GM19324 (cell line): ENCODE measurements around the gene TFDP1.

Experiments used
- ATAC-seq: cut with Tn5 transposase; IDR thresholded peaks from one replicate; pipeline ENCODE4 v1.9.1; 2021; ENCODE audit warnings: mild to moderate bottlenecking, moderate library complexity; ENCODE audit not compliant: unreplicated experiment, low FRiP score

TFDP1 gene

DNA sequence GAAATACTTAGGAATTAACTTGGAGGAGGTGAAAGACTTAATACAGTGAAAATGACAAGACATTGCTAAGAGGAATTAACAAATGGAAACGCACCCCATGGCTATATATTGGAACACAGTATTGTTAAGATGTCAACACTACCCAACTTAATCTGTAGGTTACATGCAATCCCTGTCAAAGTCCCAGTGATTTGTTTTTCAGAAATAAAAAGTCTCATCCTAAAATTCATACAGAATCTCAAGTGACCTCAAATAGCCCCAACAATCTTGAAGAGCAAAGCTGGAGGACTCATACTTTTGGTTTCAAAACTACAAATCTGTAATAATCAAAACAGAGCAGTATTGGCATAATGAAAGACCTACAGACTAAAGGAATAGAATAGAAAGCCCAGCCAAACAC is 60.2 kb downstream of the TFDP1 start:
- ATAC-seq, result no peak

GRCh38 chr13:113645329-113645728 is 60.8 kb downstream of the TFDP1 start:
- ATAC-seq, result no peak

DNA sequence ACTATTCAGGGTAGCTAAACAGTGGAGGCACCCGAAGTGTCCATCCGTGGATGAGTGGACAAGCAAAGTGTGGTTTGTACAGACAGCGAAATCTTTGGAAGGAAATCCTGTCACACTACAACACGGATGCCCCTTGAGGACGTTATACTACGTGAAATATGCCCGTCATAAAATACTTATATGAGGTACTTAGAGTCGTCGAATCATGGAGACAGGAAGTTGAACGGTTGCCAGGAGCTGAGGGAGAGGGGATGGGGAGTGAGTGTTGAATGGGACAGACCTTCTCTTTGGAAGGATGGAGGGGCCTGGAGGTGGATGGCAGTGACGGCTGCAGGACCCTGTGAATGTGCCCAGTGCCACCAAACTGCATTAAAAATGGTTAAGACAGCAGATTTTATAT is 61.8 kb downstream of the TFDP1 start:
- ATAC-seq, result no peak

DNA sequence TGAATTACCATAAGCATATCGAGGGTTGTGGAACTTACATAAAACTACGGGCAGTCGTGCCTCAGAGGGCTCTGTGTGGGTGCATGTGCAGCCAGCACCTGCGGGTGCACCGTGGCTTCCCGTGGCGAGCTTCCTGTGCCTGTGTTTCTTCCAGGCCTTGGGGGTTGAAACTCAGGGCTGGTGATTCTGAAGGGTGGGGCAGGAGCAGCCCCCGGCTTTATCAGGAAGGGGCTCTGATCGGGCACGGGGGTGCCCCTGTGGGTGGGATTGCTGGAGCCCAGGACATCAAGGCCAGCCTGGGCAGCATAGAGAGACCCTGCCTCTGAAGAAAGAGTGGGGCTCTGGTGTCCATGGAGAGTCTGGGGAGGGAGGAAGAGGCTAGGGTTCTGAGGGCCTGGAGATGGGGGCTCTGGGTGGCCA is 62.4 kb downstream of the TFDP1 start:
- ATAC-seq, result no peak

DNA sequence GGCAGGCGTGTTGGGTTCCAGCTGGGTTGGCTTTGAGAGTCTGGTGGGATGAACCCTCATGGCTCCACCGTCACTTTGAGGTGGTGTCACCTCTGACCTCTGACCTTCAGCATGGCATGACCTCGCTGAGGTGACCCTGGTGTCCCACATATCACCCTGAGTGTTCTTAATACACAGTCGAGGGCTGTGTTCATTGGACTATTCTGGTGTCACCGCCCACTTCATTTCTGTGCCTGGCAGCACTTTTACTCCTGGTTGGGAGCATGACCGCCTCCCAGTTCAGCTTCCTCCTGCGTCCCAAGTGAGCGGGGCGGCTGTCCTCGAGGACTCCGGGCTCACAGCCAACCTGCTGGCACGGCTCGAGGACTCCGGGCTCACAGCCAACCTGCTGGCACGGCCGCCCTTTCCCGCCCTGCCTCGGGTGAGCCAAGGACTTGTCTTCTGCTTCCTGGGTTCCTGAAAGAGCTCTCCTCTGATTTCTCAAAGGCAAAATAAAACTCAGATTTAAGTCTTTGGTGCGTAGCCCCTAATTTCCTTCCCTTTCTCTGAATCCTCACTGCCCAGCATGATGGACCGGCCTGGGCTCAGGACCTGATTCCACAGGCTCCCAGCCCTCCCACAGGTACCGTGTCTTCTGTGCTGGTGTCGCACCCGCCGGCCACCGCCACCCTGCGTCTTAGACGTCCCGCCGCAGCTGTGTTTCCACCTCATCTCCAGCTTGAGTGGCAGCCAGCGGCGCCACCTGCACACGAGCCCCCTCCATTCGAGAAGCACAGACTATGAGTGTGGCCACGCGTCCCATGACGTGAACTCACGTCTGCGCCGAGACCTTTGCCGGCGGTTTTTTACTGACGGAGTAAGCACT is 63.0 kb downstream of the TFDP1 start:
- ATAC-seq, result no peak

GRCh38 chr13:113648216-113648610 is 63.7 kb downstream of the TFDP1 start:
- no peak for ATAC-seq

DNA sequence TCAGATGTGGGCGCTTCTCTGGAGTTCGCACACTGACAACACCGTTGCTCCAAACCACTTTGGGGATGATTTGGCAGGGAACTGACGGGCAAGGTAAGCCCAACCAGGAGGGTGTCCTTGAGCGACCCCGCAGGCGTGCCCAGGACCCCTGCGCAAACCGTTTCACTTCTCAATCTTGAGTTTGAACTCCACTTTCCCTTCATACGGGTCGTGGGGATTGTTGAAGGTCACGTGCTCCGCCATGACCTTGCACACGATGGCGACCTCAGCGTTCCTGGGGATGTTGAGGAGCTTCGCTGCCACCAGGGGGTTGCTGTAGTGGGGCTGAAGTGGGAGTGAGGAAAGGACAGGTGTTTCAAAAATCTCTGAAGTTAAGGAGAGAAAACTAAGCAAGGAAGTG is 64.7 kb downstream of the TFDP1 start:
- no peak for ATAC-seq

DNA sequence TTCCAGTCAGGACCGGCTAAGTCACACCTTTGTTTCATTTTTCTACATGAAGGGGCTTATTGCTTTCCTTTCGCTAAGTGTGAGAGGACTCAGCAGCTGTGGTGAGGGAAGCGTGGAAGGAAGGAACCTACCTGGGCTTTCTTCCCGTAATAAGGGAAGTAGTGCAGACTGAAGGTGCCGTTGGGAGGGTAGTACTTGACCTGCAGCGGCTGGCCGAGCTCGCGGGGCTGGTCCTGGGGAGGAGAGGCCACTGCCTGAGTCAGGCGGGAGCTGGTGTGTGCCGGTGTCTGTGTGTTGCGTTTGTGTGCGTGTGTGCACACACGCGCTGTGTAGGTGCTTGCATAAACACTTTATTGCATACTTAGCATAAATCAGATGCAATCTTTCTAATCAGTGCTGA is 65.7 kb downstream of the TFDP1 start:
- no peak for ATAC-seq

DNA sequence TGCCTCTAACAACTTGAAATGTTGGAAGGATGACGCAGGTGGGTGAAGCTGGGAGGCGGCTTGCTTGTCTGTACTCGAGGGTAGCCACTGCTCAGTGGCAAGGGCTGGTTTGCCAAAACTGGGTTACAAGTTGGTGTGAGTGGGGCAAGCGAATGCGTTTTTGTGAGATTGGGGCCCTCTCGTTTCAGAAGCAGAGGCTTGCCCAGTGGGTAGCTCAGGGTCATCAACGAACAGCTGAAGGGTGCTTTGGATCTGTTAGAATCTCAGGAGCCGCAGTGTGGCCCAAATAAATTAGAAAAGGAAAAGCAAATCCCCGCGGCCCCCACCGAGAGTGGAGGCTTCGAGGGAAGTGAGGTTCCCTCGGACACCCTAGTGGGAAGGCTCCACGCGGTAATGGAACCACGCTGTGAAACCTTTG is 66.2 kb downstream of the TFDP1 start:
- no peak for ATAC-seq

GRCh38 chr13:113651511-113652403 is 67.2 kb downstream of the TFDP1 start:
- no peak for ATAC-seq

DNA sequence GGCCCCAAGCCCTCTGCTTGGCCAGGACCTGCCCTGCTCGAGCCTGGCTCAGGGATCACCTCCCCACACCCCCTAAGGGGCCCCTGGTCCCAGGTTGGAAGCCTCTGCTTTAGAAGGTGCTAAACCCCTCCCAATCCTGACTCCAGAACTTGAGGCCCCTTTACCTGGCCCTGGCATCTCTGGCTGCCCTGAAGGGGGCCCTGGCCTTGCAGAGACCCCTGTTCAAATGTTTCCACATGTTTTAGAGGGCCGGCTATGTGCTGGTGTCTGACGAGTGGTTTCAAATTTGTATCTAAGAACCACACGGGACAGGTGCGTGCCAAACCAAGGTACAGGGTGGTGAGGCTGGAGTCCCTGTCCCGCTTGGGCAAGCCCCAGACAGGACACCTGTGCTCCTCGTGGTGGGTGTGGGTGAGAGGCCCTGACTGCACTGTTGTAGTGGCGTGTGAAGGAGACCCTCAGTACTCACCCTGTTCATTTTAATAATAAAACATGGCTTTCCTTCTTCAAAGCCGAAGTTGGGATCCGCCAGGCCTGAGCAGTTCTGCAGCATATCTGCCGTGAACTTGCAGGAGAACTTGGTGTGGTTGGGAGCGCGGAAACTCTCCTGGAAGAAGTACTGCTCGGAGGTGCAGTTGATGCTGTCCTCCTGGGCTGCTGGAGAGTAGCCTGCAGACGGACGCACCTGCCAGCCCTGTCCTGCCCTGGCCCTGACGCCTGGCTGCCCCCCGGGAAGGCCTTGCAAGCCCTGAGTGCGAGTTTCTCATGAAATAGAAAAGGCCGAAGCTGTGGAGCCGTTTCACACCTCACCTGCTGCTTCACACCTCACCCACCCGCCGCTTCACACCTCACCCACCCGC is 68.1 kb downstream of the TFDP1 start:
- no peak for ATAC-seq

DNA sequence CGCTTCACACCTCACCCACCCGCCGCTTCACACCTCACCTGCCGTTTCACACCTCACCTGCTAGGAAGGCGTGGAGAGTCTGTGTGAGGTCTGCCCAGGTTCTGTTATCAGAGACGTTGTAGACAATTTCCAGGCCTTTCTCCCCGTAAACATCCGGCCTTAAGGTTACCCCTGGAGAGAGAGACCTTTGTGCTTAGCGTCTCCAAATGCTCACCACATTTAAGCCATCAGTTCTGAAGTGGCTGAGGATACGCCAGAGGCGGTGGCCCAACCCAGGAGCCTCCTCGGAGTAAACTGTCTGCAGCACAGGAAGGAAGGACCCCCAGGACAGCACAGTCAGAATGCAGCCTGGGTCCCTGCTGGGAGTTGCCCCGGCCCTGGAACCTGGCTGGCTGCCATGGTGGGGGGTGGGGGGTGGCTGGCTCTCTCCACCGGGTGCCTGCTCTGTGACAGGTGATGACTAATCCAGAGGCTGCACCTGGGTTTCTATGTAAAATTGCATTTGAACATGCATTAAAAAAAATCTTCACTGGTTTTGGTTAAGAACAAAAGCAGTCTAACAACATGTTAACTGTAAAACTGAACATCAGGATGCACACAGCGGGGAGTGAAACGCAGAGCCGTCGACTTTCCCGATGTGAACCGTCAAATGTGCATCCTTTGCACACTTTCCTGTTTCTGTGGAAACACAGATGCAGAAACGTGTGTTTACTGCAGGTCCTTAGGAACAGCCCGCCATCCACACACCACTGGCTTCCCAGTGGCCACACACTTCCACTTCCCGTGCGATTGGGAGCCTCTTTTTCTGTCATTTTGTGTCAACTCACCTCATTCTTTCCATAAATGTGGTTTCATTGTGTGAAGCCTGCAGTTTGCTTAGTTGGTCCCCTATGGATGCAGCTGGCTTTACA is 69.0 kb downstream of the TFDP1 start:
- no peak for ATAC-seq

GRCh38 chr13:113654175-113654560 is 69.6 kb downstream of the TFDP1 start:
- ATAC-seq, result no peak

DNA sequence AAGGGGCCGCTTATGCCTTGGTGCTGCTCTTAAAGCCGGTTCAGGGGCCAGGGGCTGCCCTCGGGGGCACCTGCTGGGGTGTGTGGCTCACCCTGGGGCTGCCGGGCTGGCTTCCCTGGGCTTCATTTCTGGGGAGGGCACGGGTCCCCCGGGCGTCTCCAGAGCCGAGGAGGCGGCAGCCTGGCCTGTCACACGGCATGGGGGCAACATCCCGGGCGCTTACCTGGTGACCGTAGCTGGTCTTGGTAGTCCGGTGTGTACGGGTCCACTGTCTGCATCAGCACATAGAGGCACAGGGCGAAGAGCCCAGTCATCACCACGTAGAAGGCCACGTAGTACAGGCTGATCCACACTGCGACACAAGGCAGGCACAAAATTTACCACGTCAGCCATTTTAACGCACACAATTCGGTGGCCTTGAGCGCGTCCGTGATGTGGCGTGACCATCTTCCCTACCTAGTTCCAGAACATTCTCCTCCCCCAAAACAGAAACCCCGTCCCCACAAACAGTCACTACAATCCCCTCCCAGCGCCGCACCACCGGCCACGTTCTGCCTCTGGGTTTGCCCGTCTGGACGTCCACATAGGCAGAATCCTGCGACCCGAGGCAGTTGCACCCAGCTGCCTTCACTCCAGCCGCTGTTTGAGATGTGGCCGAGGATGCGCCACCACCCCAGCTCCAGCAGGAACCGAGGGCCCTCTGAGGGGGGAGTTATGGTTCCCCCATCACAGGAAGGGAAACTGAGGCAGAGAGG is 70.2 kb downstream of the TFDP1 start:
- ATAC-seq, result no peak

- ATAC-seq, result no peak
Observed at GRCh38 chr13:113655346-113656002, 70.9 kb downstream of the TFDP1 start.

DNA sequence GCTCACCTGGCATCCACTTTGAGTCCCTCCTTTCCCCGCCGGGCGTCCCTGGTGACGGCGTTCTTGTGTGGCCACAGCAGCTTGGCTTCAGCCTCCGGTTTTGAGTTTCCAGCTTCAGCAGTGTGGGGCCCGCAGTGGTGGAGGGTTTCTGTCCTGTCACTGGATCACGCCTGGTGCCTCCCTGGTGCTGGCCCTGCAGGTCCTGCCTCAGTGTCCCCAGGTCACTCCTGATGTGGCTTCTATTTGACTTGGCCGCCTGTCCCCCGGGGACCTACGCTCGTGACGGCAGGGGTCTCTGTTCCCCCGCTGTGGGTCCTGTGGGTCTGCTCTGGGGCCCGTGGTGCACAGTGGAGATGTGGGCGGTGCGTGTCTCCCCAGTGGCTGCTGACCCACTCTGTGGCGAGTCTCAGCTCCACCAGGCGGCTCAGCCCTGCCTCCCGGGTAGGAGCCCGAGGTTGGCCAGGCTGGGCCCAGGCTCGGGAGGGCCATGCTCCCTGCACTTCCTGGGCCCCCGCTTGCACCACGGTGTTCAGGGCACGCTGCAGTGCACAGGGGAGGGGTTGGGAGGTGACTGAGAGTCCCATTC is 71.5 kb downstream of the TFDP1 start:
- no peak for ATAC-seq

DNA sequence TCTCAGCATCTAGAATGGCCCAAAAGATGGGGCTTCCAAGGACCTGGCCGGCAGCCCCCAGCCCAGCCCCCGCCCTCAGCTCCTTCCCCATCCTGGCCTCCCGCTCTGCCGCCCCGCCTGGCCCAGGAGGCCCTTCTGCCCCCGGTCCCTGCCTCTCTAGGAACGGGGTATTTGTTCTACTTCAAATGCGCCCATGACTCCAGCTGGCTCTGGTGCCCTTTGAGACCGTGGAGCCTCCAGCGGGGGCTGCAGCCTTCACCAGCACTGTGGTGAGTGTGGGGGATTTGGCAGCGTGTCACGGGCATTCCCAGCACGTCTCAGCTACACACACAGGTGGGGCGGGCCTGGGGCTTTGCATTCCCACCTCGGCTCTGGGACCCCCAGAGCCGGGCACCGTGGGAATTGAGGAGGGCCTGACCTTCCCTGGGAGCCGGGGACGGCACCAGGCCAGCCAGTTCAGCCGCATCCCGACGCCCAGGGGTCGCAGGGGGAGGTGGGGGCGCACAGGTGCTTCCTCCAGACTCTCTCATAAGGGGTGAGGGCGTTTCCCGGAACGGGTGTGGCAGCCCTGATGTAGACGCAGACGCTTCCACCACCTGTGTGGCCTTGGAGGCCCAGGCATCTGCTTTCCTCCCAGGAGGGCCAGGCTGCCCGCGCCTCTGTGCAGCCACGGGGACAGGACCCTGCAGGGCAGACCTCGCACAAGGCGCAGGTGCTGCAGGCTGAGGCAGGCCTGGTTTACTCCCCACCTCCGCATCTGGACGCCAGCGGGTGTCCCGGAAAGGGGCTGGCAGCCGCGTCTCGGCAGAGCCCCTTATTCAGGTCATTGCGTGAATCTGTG is 72.5 kb downstream of the TFDP1 start:
- no peak for ATAC-seq
